Ammon's horn (tissue), 1 donor: ENCODE results near the gene SHCBP1L.

Experiments used
- DNase-seq: peaks from one replicate; pipeline ENCODE4 v3.0.0-alpha.2; 2016; ENCODE audit warnings: low spot score

SHCBP1L gene

GRCh38 chr1:182890927-182891610 lies 61.9 kb downstream of the SHCBP1L start:
- no peak for DNase-seq

- no peak for DNase-seq
Observed at GRCh38 chr1:182889997-182890396, 63.0 kb downstream of the SHCBP1L start.

- no peak for DNase-seq
Observed at GRCh38 chr1:182888736-182889531, 64.0 kb downstream of the SHCBP1L start.

GRCh38 chr1:182886985-182887384 lies 66.0 kb downstream of the SHCBP1L start:
- no peak for DNase-seq

GRCh38 chr1:182885591-182885990 lies 67.4 kb downstream of the SHCBP1L start:
- DNase-seq = no peak

GRCh38 chr1:182884872-182885271 lies 68.1 kb downstream of the SHCBP1L start:
- no peak for DNase-seq

GRCh38 chr1:182877842-182878241 lies 75.1 kb downstream of the SHCBP1L start:
- no peak for DNase-seq

GRCh38 chr1:182877331-182877730 lies 75.6 kb downstream of the SHCBP1L start:
- no peak for DNase-seq

- no peak for DNase-seq
Observed at GRCh38 chr1:182875889-182876288, 77.1 kb downstream of the SHCBP1L start.

- no peak for DNase-seq
Observed at GRCh38 chr1:182872881-182873280, 80.1 kb downstream of the SHCBP1L start.

- DNase-seq = no peak
Observed at GRCh38 chr1:182869241-182869666, 83.7 kb downstream of the SHCBP1L start.

GRCh38 chr1:182867861-182868260 lies 85.1 kb downstream of the SHCBP1L start:
- no peak for DNase-seq

- no peak for DNase-seq
Observed at GRCh38 chr1:182863940-182864339, 89.0 kb downstream of the SHCBP1L start.

GRCh38 chr1:182862827-182863226 lies 90.1 kb downstream of the SHCBP1L start:
- DNase-seq = no peak

GRCh38 chr1:182861994-182862393 lies 91.0 kb downstream of the SHCBP1L start:
- no peak for DNase-seq

- no peak for DNase-seq
Observed at GRCh38 chr1:182860658-182861057, 92.3 kb downstream of the SHCBP1L start.

- DNase-seq = no peak
Observed at GRCh38 chr1:182857212-182857611, 95.8 kb downstream of the SHCBP1L start.

- DNase-seq = no peak
Observed at GRCh38 chr1:182855911-182856310, 97.1 kb downstream of the SHCBP1L start.

- no peak for DNase-seq
Observed at GRCh38 chr1:182851825-182852224, 101.1 kb downstream of the SHCBP1L start.

GRCh38 chr1:182850319-182850718 lies 102.6 kb downstream of the SHCBP1L start:
- no peak for DNase-seq
